Measurements from ENCODE around the gene ABCA4.

Gene ABCA4

GRCh38 chr1:94071391-94071790 lies 49.6 kb downstream of the ABCA4 start:
- no peak for TF ChIP-seq PPARA (CRISPR knock-in tag; IDR thresholded peaks at IDR 0.05; ENCODE audit: borderline replicate concordance)
- TF ChIP-seq ZNF565 (CRISPR knock-in tag; conservative IDR thresholded peaks at IDR 0.05; ENCODE audit: low read depth), result no peak
- TF ChIP-seq OSR1 (CRISPR knock-in tag; IDR thresholded peaks at IDR 0.05), result no peak
- TF ChIP-seq RARB (CRISPR knock-in tag; IDR thresholded peaks at IDR 0.05), result no peak
- TF ChIP-seq ZNF70 (CRISPR knock-in tag; IDR thresholded peaks at IDR 0.05), result no peak
- no peak for TF ChIP-seq CSRNP3 (CRISPR knock-in tag; IDR thresholded peaks at IDR 0.05)
- no peak for TF ChIP-seq TSHZ2 (CRISPR knock-in tag; IDR thresholded peaks at IDR 0.05)
- TF ChIP-seq ESRRG (CRISPR knock-in tag; IDR thresholded peaks at IDR 0.05), result no peak
- TF ChIP-seq ZFP30 (CRISPR knock-in tag; IDR thresholded peaks at IDR 0.05), result no peak
- TF ChIP-seq POU6F1 (CRISPR knock-in tag; IDR thresholded peaks at IDR 0.05; ENCODE audit: borderline replicate concordance, low read depth), result no peak
- no peak for TF ChIP-seq CREB5 (CRISPR knock-in tag; IDR thresholded peaks at IDR 0.05; ENCODE audit: low read depth)
- no peak for TF ChIP-seq CSDC2 (CRISPR knock-in tag; IDR thresholded peaks at IDR 0.05)
- TF ChIP-seq ZNF8 (CRISPR knock-in tag; IDR thresholded peaks at IDR 0.05), result no peak
- TF ChIP-seq ARNTL (CRISPR knock-in tag; IDR thresholded peaks at IDR 0.05; ENCODE audit: borderline replicate concordance, low read depth), result no peak
- no peak for TF ChIP-seq GLIS3 (CRISPR knock-in tag; IDR thresholded peaks at IDR 0.05)
- TF ChIP-seq ZC3H10 (CRISPR knock-in tag; IDR thresholded peaks at IDR 0.05), result no peak
- TF ChIP-seq TOX (CRISPR knock-in tag; IDR thresholded peaks at IDR 0.05; ENCODE audit: borderline replicate concordance), result no peak
- no peak for TF ChIP-seq PATZ1 (CRISPR knock-in tag; IDR thresholded peaks at IDR 0.05; ENCODE audit: borderline replicate concordance)
- no peak for ATAC-seq

- TF ChIP-seq CSRNP3 (CRISPR knock-in tag; IDR thresholded peaks at IDR 0.05), result no peak
- TF ChIP-seq ZNF565 (CRISPR knock-in tag; conservative IDR thresholded peaks at IDR 0.05; ENCODE audit: low read depth), result no peak
- no peak for TF ChIP-seq TOX (CRISPR knock-in tag; IDR thresholded peaks at IDR 0.05; ENCODE audit: borderline replicate concordance)
- no peak; the same call in 1 of the 2 replicates for TF ChIP-seq ESRRG (CRISPR knock-in tag; IDR thresholded peaks at IDR 0.05)
- peak; percentile 86 for TF ChIP-seq ISL1 (CRISPR knock-in tag; IDR thresholded peaks at IDR 0.05)
- no peak for TF ChIP-seq PPARA (CRISPR knock-in tag; IDR thresholded peaks at IDR 0.05; ENCODE audit: borderline replicate concordance)
- no peak for TF ChIP-seq ZFP3 (CRISPR knock-in tag; IDR thresholded peaks at IDR 0.05)
- no peak for TF ChIP-seq ZFP30 (CRISPR knock-in tag; IDR thresholded peaks at IDR 0.05)
- TF ChIP-seq SNAI2 (CRISPR knock-in tag; IDR thresholded peaks at IDR 0.05), result no peak
- TF ChIP-seq BACH2 (CRISPR knock-in tag; IDR thresholded peaks at IDR 0.05; ENCODE audit: borderline replicate concordance), result no peak
- no peak for TF ChIP-seq CSDC2 (CRISPR knock-in tag; IDR thresholded peaks at IDR 0.05)
- TF ChIP-seq TSHZ2 (CRISPR knock-in tag; IDR thresholded peaks at IDR 0.05), result peak; percentile 64; the same call in 1 of the 2 replicates
- TF ChIP-seq OSR1 (CRISPR knock-in tag; IDR thresholded peaks at IDR 0.05), result no peak
- TF ChIP-seq TCF4 (CRISPR knock-in tag; IDR thresholded peaks at IDR 0.05; ENCODE audit: borderline replicate concordance), result 0 out of 2 replicates have a peak, but pooled peaks have one; percentile 25
- no peak for TF ChIP-seq ZNF8 (CRISPR knock-in tag; IDR thresholded peaks at IDR 0.05)
- 0 out of 2 replicates have a peak, but pooled peaks have one; percentile 20 for TF ChIP-seq CREB5 (CRISPR knock-in tag; IDR thresholded peaks at IDR 0.05; ENCODE audit: low read depth)
- TF ChIP-seq GLIS3 (CRISPR knock-in tag; IDR thresholded peaks at IDR 0.05), result no peak
- TF ChIP-seq RARB (CRISPR knock-in tag; IDR thresholded peaks at IDR 0.05), result no peak
- ATAC-seq, result peak; percentile 42; the same call in 1 of the 3 replicates
Observed at GRCh38 chr1:94070865-94071264, 50.1 kb downstream of the ABCA4 start.

Measured in SK-N-SH treated with all-trans-retinoic acid at 6 μM for 48 hours (cell line).